Measurements from ENCODE around the gene BEST2. TPM values are rescaled to one million over a fixed set of nuclear protein-coding genes. Genes with fewer than 3 reads are reported as not detected.
A peak's percentile ranks its signal among the peaks of the same experiment; 100 is the strongest.

Gene BEST2
- total RNA-seq, 2 experiments from 2014 or later: not detected

- no peaks in the 10 kb centered on the region for H3K9me3 Mint-ChIP-seq (ENCODE audit: low read depth)
- no peaks in the 10 kb centered on the region for H3K36me3 Mint-ChIP-seq (ENCODE audit: low read depth)
- CTCF ChIA-PET: interaction anchor here (0.6 to 1.7 kb wide), 8 partner anchors 11 to 1055 kb away, joined by 3 to 8 read pairs (median 3); no protein-coding TSS in a partner anchor
- H3K4me1 Mint-ChIP-seq: peaks cover 5% of the 10 kb centered on the region
- ATAC-seq (no peak), DNase-seq (no peak)
- peaks cover 32% of the 10 kb centered on the region for H3K27me3 Mint-ChIP-seq
- no peak overlapping the region for H3K4me3 Mint-ChIP-seq
- intact Hi-C loops (cut with DNase I, micrococcal nuclease): loop anchor here in 1 of 2 experiments (5.0 kb wide), 1 partner anchor 37 kb away; no protein-coding TSS in a partner anchor
- no peak overlapping the region for H3K27ac Mint-ChIP-seq
- POLR2A ChIA-PET: no interaction called here
Measured at GRCh38 chr19:12754465-12755196, 3.0 kb downstream of the BEST2 start.

- Mint-ChIP-seq H3K9me3 (ENCODE audit: low read depth) (no peaks in the 10 kb centered on the region), H3K27ac (no peak overlapping the region), H3K36me3 (ENCODE audit: low read depth) (no peaks in the 10 kb centered on the region), H3K4me3 (no peak overlapping the region), H3K4me1 (peaks cover 6% of the 10 kb centered on the region), H3K27me3 (peaks cover 25% of the 10 kb centered on the region)
- ChIA-PET POLR2A (no interaction called here), CTCF (interaction anchor here (1.0 to 12.1 kb wide), 5 partner anchors 9 to 115 kb away, joined by 3 to 153 read pairs (median 6); partner anchors contain the start of gene THSD8)
- no peak for DNase-seq
- intact Hi-C loops (cut with DNase I, micrococcal nuclease): loop anchor here in 1 of 2 experiments (5.0 kb wide), 1 partner anchor 39 kb away; no protein-coding TSS in a partner anchor
- ATAC-seq: no peak
Measured at GRCh38 chr19:12756150-12756883, 4.7 kb downstream of the BEST2 start.

GRCh38 chr19:12757544-12758274, 6.1 kb downstream of the BEST2 start:
- POLR2A ChIA-PET: no interaction called here

DNA sequence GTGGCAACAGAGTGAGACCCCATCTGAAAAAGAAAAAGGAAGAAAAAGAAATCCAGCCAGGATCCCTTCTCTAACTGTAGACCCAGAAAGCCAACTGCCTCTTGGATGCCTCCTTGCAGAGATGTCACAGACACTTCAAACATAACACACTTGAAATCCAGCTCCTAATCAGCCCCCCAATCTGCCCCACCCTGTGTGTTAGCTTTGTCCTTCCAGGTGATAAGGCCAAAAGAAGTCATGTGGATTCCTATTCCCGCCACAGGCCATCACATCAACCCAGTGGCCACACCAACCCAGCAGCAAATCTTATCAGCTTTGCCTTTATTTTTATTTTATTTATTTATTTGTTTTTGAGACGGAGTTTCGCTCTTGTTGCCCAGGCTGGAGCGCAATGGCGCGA, 8.1 kb downstream of the BEST2 start:
- Mint-ChIP-seq H3K9me3 (ENCODE audit: low read depth) (no peaks in the 10 kb centered on the region), H3K27me3 (peaks cover 15% of the 10 kb centered on the region), H3K27ac (no peak overlapping the region), H3K4me3 (no peak overlapping the region), H3K36me3 (ENCODE audit: low read depth) (no peaks in the 10 kb centered on the region), H3K4me1 (peaks cover 6% of the 10 kb centered on the region)
- intact Hi-C loops (cut with DNase I, micrococcal nuclease): loop anchor here (1.0 to 5.0 kb wide), 3 partner anchors 37 to 88 kb away; no protein-coding TSS in a partner anchor
- ATAC-seq (no peak), DNase-seq (no peak)
- ChIA-PET CTCF (interaction anchor here (0.6 to 14.7 kb wide), 22 partner anchors 10 to 489 kb away, joined by 3 to 451 read pairs (median 4); partner anchors contain the start of genes GET3, JUNB, PRDX2 and RNASEH2A), POLR2A (interaction anchor here (0.6 kb wide), 1 partner anchor 65 kb away, joined by 4 read pairs; no protein-coding TSS in a partner anchor)

More at GRCh38 chr19:12757544-12758274, 6.1 kb downstream of the BEST2 start:
- Mint-ChIP-seq H3K4me1 (peaks cover 6% of the 10 kb centered on the region), H3K27me3 (peaks cover 20% of the 10 kb centered on the region), H3K4me3 (peak overlapping the region; percentile 19), H3K9me3 (ENCODE audit: low read depth) (no peaks in the 10 kb centered on the region), H3K27ac (no peak overlapping the region), H3K36me3 (ENCODE audit: low read depth) (no peaks in the 10 kb centered on the region)
- CTCF ChIA-PET: interaction anchor here (0.6 to 14.7 kb wide), 30 partner anchors 8 to 1108 kb away, joined by 3 to 451 read pairs (median 4); partner anchors contain the start of genes FBXW9, GET3, JUNB and MAN2B1
- DNase-seq (peak; percentile 83), ATAC-seq (peak; percentile 84)
- intact Hi-C loops (cut with DNase I, micrococcal nuclease): loop anchor here (1.0 to 5.0 kb wide), 4 partner anchors 20 to 193 kb away; partner anchors contain the start of gene GET3 (in 1 of the 2)

DNA sequence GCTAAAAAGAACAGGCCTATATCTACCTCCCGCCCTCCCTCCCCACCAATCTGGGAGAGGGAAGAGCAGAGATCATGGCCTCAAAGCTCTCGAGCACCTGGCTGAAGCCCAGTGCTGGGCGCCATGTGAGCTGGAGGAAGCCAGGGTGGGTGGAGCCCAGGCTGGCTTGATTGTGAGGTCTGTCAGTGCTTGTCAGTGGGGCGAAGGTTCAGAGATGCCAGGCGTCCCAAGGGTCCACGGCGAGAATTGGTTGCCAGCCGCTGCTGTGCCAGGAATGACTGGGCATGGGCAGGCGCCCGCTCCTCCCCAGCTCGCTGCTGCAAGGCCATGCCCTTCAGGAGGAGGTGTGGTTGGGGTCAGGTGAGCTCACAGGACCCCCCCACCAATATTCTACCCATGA, 11.5 kb downstream of the BEST2 start:
- CTCF ChIA-PET: interaction anchor here (0.7 to 14.7 kb wide), 7 partner anchors 9 to 238 kb away, joined by 3 to 451 read pairs (median 4); partner anchors contain the start of genes JUNB, PRDX2 and THSD8
- H3K4me1 Mint-ChIP-seq: peaks cover 8% of the 10 kb centered on the region

GRCh38 chr19:12764698-12765097, 13.1 kb downstream of the BEST2 start:
- no peak for DNase-seq
- no peak overlapping the region for H3K27ac Mint-ChIP-seq
- no peaks in the 10 kb centered on the region for H3K27me3 Mint-ChIP-seq
- CTCF ChIA-PET: interaction anchor here (0.6 to 14.7 kb wide), 10 partner anchors 12 to 173 kb away, joined by 3 to 451 read pairs (median 9); partner anchors contain the start of genes CALR, JUNB, PRDX2 and RNASEH2A
- H3K36me3 Mint-ChIP-seq (ENCODE audit: low read depth): no peaks in the 10 kb centered on the region
- POLR2A ChIA-PET: interaction anchor here (1.0 kb wide), 1 partner anchor 31 kb away, joined by 4 read pairs; no protein-coding TSS in a partner anchor
- intact Hi-C loops (cut with DNase I, micrococcal nuclease): no loop called here
- no peaks in the 10 kb centered on the region for H3K9me3 Mint-ChIP-seq (ENCODE audit: low read depth)
- H3K4me3 Mint-ChIP-seq: no peak overlapping the region
- no peak for ATAC-seq
- H3K4me1 Mint-ChIP-seq: peaks cover 12% of the 10 kb centered on the region

More for the DNA sequence above, 11.5 kb downstream of the BEST2 start:
- Mint-ChIP-seq H3K36me3 (ENCODE audit: low read depth) (no peaks in the 10 kb centered on the region), H3K27ac (no peak overlapping the region), H3K9me3 (ENCODE audit: low read depth) (no peaks in the 10 kb centered on the region), H3K27me3 (peaks cover 1% of the 10 kb centered on the region), H3K4me3 (no peak overlapping the region)
- intact Hi-C loops (cut with DNase I, micrococcal nuclease): no loop called here
- no peak for ATAC-seq
- DNase-seq: no peak
- POLR2A ChIA-PET: no interaction called here

- peak; percentile 94 for DNase-seq
- H3K4me1 Mint-ChIP-seq: peaks cover 10% of the 10 kb centered on the region
- ChIA-PET CTCF (interaction anchor here (0.6 to 14.7 kb wide), 33 partner anchors 8 to 1400 kb away, joined by 3 to 451 read pairs (median 4); partner anchors contain the start of genes JUNB, PRDX2, RNASEH2A and RTBDN), POLR2A (interaction anchor here (0.6 to 1.3 kb wide), 5 partner anchors 23 to 101 kb away, joined by 3 to 12 read pairs (median 7); partner anchors contain the start of gene JUNB)
- H3K27ac Mint-ChIP-seq: no peak overlapping the region
- peak overlapping the region; percentile 17 for H3K4me3 Mint-ChIP-seq
- H3K36me3 Mint-ChIP-seq (ENCODE audit: low read depth): no peaks in the 10 kb centered on the region
- H3K27me3 Mint-ChIP-seq: no peaks in the 10 kb centered on the region
- intact Hi-C loops (cut with DNase I, micrococcal nuclease): loop anchor here (1.0 kb wide), 2 partner anchors 30 to 81 kb away; no protein-coding TSS in a partner anchor
- H3K9me3 Mint-ChIP-seq (ENCODE audit: low read depth): no peaks in the 10 kb centered on the region
- peak; percentile 83 for ATAC-seq
Measured at GRCh38 chr19:12766051-12766521, 14.5 kb downstream of the BEST2 start.

DNA sequence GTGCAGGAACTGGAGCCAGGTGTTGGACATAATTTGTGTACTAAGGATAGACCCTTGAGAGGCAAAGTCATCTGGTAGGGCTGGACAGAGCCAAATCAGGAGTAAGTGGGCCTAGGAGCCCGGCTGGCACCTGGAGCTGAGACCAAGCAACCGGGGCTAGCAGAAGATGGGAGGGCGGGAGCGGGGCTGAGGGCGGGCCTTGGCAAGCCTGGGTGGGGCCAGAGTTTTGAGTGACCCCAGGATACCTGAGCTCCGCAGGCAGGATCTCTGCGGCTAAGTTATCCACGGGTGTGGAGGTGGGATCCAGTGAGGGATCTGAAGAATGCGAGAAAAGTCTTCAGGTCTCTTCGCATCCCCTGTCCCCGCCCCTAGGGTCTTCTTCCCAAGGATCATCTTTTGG, 15.6 kb downstream of the BEST2 start:
- Mint-ChIP-seq H3K27ac (no peak overlapping the region), H3K4me1 (peaks cover 10% of the 10 kb centered on the region), H3K36me3 (ENCODE audit: low read depth) (no peaks in the 10 kb centered on the region), H3K4me3 (no peak overlapping the region), H3K27me3 (no peaks in the 10 kb centered on the region), H3K9me3 (ENCODE audit: low read depth) (no peaks in the 10 kb centered on the region)
- ATAC-seq (no peak), DNase-seq (no peak)
- intact Hi-C loops (cut with DNase I, micrococcal nuclease): no loop called here
- ChIA-PET CTCF (interaction anchor here (1.2 to 14.7 kb wide), 9 partner anchors 10 to 127 kb away, joined by 3 to 451 read pairs (median 7); partner anchors contain the start of genes JUNB, PRDX2, RNASEH2A and THSD8), POLR2A (interaction anchor here (0.6 to 1.3 kb wide), 2 partner anchors 22 to 41 kb away, joined by 6 to 7 read pairs; no protein-coding TSS in a partner anchor)

- ChIA-PET POLR2A (interaction anchor here (0.6 kb wide), 1 partner anchor 41 kb away, joined by 6 read pairs; no protein-coding TSS in a partner anchor), CTCF (interaction anchor here (1.2 to 14.7 kb wide), 4 partner anchors 10 to 80 kb away, joined by 3 to 451 read pairs (median 80); partner anchors contain the start of genes JUNB, PRDX2 and THSD8)
- ATAC-seq (no peak), DNase-seq (no peak)
- H3K4me1 Mint-ChIP-seq: peaks cover 10% of the 10 kb centered on the region
- H3K36me3 Mint-ChIP-seq (ENCODE audit: low read depth): no peaks in the 10 kb centered on the region
- no peak overlapping the region for H3K27ac Mint-ChIP-seq
- H3K27me3 Mint-ChIP-seq: no peaks in the 10 kb centered on the region
- no peaks in the 10 kb centered on the region for H3K9me3 Mint-ChIP-seq (ENCODE audit: low read depth)
- H3K4me3 Mint-ChIP-seq: no peak overlapping the region
- intact Hi-C loops (cut with DNase I, micrococcal nuclease): no loop called here
Measured at GRCh38 chr19:12767666-12768065, 16.1 kb downstream of the BEST2 start.

GRCh38 chr19:12769689-12770088, 18.1 kb downstream of the BEST2 start:
- Mint-ChIP-seq H3K4me1 (peaks cover 20% of the 10 kb centered on the region), H3K9me3 (ENCODE audit: low read depth) (no peaks in the 10 kb centered on the region), H3K27me3 (no peaks in the 10 kb centered on the region), H3K36me3 (ENCODE audit: low read depth) (no peaks in the 10 kb centered on the region), H3K4me3 (peak overlapping the region; percentile 32), H3K27ac (no peak overlapping the region)
- ChIA-PET POLR2A (interaction anchor here (1.8 kb wide), 1 partner anchor 22 kb away, joined by 10 read pairs; the partner anchor contains the start of gene JUNB), CTCF (interaction anchor here (0.6 to 14.7 kb wide), 7 partner anchors 8 to 139 kb away, joined by 3 to 451 read pairs (median 4); partner anchors contain the start of genes JUNB, PRDX2 and THSD8)
- intact Hi-C loops (cut with DNase I, micrococcal nuclease): no loop called here
- ATAC-seq (peak; percentile 81), DNase-seq (peak; percentile 88)

All from activated CD4-positive, alpha-beta T cell treated with anti-CD3 and anti-CD28 coated beads for 36 hours (primary cell).